NT2/D1 (cell line): Measurements from ENCODE around the gene TTC31.

Experiments
- SUZ12 ChIP-seq: IDR thresholded peaks from 2 replicates; pipeline ENCODE4 v1.6.1; 2011; ENCODE audit not compliant: insufficient read length, insufficient read depth; ENCODE audit errors: extremely low read depth
- YY1 ChIP-seq: IDR thresholded peaks from 2 replicates; pipeline ENCODE4 v1.6.1; 2011; ENCODE audit not compliant: insufficient read length, insufficient read depth
- ZNF274 ChIP-seq: IDR thresholded peaks from 2 replicates; pipeline ENCODE4 v1.6.1; 2011; ENCODE audit warnings: mild to moderate bottlenecking, low read depth, low read length

DNA sequence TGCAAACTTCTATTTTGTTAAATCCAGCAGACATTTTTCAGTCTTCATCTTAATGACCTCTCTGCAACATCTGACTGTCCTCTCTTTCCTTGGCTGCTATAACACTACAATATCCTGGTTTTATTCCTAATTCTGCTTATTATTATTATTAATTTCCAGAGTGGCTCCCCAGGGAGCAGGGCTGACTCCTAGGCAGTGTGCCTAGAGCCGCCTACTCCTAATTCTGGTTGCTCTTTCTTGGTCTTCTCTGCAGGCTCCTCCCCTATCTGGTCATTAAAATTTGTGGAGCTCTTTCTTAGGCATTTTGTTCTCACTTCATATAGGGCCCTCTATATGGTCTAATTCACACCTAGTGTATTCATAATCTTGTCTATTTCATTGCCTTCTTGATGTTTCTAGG is 60.1 kb downstream of the TTC31 start:
- TF ChIP-seq YY1 (no peak), ZNF274 (no peak), SUZ12 (no peak)
